ENCODE results near the gene ACTN1. TPM values are rescaled to one million over a fixed set of nuclear protein-coding genes. Genes with fewer than 3 reads are reported as not detected.

The ACTN1 gene
- total and polyA plus RNA-seq, 3 donors from 2014 or later = 51.0 to 82.3 (median 69.5) TPM

GRCh38 chr14:68929623-68930307, 49.3 kb downstream of the ACTN1 start:
- intact Hi-C loops (cut with DNase I; ENCODE audit: low total_unique reads) = no loop called here
- no peak for DNase-seq
- Histone ChIP-seq H3K36me3 (ENCODE audit: low read depth, missing control alignments) (no peaks in the 10 kb centered on the region), H3K9me3 (no peaks in the 10 kb centered on the region), H3K27me3 (no peaks in the 10 kb centered on the region), H3K27ac (no peak overlapping the region), H3K4me3 (no peak overlapping the region), H3K4me1 (peaks cover 5% of the 10 kb centered on the region)
- TF ChIP-seq CTCF (IDR thresholded peaks at IDR 0.05) = no peak
- TF ChIP-seq POLR2A (IDR thresholded peaks at IDR 0.05) = no peak
- 72 to 86% methylated on average over 5 to 12 of the region's 12 CpGs for WGBS, 2 donors

- H3K27ac ChIP-seq = peak overlapping the region in 1 of 2 donors; percentile 45
- H3K36me3 ChIP-seq (ENCODE audit: low read depth, missing control alignments) = no peaks in the 10 kb centered on the region
- H3K4me1 ChIP-seq = peaks cover 5% of the 10 kb centered on the region
- H3K4me3 ChIP-seq = no peak overlapping the region
- no peaks in the 10 kb centered on the region for H3K27me3 ChIP-seq
- DNase-seq = no peak
- WGBS, 2 donors = 73 to 84% methylated on average over 20 to 22 of the region's 22 CpGs
- intact Hi-C loops (cut with DNase I; ENCODE audit: low total_unique reads) = no loop called here
- no peaks in the 10 kb centered on the region for H3K9me3 ChIP-seq
- TF ChIP-seq POLR2A (IDR thresholded peaks at IDR 0.05) (no peak), CTCF (IDR thresholded peaks at IDR 0.05) (no peak)
These were observed 50.1 kb downstream of the ACTN1 start for GRCh38 chr14:68928770-68929550.

GRCh38 chr14:68927956-68928675, 51.0 kb downstream of the ACTN1 start:
- no peak for DNase-seq
- 43 to 53% methylated on average over 9 of the region's 9 CpGs for WGBS, 2 donors
- TF ChIP-seq POLR2A (IDR thresholded peaks at IDR 0.05) = no peak
- TF ChIP-seq CTCF (IDR thresholded peaks at IDR 0.05) = no peak
- Histone ChIP-seq H3K4me1 (peaks cover 5% of the 10 kb centered on the region), H3K27ac (peak overlapping the region in 1 of 2 donors; percentile 45), H3K9me3 (no peaks in the 10 kb centered on the region), H3K36me3 (ENCODE audit: low read depth, missing control alignments) (no peaks in the 10 kb centered on the region), H3K4me3 (no peak overlapping the region), H3K27me3 (no peaks in the 10 kb centered on the region)
- intact Hi-C loops (cut with DNase I; ENCODE audit: low total_unique reads) = no loop called here

- peaks cover 5% of the 10 kb centered on the region for H3K4me1 ChIP-seq
- TF ChIP-seq CTCF (IDR thresholded peaks at IDR 0.05) = no peak
- no peak for TF ChIP-seq POLR2A (IDR thresholded peaks at IDR 0.05)
- H3K27ac ChIP-seq = no peak overlapping the region
These were observed 52.0 kb downstream of the ACTN1 start for GRCh38 chr14:68927089-68927488.

More at GRCh38 chr14:68927089-68927488, 52.0 kb downstream of the ACTN1 start:
- intact Hi-C loops (cut with DNase I; ENCODE audit: low total_unique reads) = no loop called here
- H3K36me3 ChIP-seq (ENCODE audit: low read depth, missing control alignments) = no peaks in the 10 kb centered on the region
- DNase-seq = no peak
- no peak overlapping the region for H3K4me3 ChIP-seq
- 80 to 100% methylated on average over 3 of the region's 3 CpGs for WGBS, 2 donors
- no peaks in the 10 kb centered on the region for H3K27me3 ChIP-seq
- no peaks in the 10 kb centered on the region for H3K9me3 ChIP-seq
